ENCODE data around the gene SLX4IP.

The SLX4IP gene

DNA sequence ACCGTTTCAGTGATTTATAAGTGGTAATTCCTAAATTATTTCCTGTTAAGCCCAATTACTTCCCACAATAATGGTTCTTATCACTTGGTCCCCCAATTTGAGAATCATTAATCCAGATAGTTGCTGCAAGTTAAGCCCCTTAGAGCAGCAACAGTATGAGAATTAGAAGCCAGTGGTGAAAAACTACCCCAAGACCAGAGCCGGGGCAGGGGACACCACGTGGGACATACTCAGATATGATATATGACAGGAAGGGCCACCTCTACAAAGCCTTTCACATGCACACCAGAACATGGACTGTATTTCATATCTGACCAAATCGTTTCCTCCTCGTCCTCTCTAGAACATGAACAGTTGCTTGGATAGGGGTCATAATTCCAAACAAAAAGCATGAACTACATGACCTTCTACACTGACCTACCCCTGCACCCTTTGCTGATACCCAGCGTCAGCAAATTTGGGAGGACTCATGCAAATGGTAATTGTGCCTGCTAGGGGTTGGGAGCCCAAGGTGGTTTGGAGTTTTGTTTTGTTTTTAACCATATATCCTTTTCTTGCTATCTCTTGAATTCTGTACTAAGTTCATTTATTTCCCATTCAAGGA is 234.8 kb downstream of the SLX4IP start:
- TF ChIP-seq, protein P1, sequence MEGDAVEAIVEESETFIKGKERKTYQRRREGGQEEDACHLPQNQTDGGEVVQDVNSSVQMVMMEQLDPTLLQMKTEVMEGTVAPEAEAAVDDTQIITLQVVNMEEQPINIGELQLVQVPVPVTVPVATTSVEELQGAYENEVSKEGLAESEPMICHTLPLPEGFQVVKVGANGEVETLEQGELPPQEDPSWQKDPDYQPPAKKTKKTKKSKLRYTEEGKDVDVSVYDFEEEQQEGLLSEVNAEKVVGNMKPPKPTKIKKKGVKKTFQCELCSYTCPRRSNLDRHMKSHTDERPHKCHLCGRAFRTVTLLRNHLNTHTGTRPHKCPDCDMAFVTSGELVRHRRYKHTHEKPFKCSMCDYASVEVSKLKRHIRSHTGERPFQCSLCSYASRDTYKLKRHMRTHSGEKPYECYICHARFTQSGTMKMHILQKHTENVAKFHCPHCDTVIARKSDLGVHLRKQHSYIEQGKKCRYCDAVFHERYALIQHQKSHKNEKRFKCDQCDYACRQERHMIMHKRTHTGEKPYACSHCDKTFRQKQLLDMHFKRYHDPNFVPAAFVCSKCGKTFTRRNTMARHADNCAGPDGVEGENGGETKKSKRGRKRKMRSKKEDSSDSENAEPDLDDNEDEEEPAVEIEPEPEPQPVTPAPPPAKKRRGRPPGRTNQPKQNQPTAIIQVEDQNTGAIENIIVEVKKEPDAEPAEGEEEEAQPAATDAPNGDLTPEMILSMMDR (conservative IDR thresholded peaks at IDR 0.05; ENCODE audit: low read depth), result no peak
- ChIA-PET POLR2A (ENCODE audit: low non-redundant PET) (no interaction called here), CTCF (interaction anchor here (0.6 to 0.7 kb wide), 3 partner anchors 534 to 1050 kb away, joined by 3 to 6 read pairs (median 3); no protein-coding TSS in a partner anchor)
- DNase-seq (ENCODE audit: low spot score), result no peak
- H3K27ac ChIP-seq, result no peak overlapping the region

DNA sequence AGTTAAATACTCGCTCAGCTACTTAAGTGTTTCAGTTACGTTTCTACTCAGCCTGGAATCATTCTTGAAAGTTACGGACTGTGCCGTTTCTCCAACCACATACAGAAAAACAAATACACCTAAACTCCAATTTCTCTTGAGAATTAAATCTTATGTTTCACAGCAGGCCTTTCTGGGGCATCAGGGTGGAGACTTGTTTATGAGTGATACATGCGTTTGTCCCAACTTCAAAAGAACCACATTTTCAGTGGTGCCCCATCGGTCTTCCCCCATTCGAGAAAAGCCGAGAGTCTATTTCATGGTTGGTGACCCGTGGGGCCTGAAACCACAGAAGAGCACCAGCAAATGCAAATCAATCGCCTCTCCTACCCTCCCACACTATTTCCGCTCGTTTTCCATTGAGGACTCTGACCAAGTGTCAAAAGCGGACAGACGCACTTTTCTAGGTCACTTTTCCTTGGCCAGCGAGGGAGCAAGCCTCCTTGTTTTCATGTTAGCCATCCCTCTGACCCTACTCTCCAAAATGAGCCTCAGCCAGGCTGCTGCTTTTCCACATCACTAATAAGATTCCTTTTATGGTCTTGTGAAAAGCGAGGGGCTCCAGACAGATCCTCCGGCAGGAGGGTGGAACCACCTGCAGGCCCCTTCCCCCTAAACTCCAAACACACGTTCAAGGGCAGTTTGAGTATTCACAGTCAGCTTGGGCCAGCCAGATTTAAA is 235.6 kb downstream of the SLX4IP start:
- ChIA-PET CTCF (interaction anchor here (0.5 to 1.7 kb wide), 14 partner anchors 118 to 682 kb away, joined by 3 to 6 read pairs (median 3); no protein-coding TSS in a partner anchor), POLR2A (ENCODE audit: low non-redundant PET) (interaction anchor here (1.0 kb wide), 1 partner anchor 369 kb away, joined by 3 read pairs; no protein-coding TSS in a partner anchor)
- H3K27ac ChIP-seq, result peak overlapping the region; percentile 99
- TF ChIP-seq, protein P1 (conservative IDR thresholded peaks at IDR 0.05; ENCODE audit: low read depth), result no peak
- DNase-seq (ENCODE audit: low spot score), result no peak

DNA sequence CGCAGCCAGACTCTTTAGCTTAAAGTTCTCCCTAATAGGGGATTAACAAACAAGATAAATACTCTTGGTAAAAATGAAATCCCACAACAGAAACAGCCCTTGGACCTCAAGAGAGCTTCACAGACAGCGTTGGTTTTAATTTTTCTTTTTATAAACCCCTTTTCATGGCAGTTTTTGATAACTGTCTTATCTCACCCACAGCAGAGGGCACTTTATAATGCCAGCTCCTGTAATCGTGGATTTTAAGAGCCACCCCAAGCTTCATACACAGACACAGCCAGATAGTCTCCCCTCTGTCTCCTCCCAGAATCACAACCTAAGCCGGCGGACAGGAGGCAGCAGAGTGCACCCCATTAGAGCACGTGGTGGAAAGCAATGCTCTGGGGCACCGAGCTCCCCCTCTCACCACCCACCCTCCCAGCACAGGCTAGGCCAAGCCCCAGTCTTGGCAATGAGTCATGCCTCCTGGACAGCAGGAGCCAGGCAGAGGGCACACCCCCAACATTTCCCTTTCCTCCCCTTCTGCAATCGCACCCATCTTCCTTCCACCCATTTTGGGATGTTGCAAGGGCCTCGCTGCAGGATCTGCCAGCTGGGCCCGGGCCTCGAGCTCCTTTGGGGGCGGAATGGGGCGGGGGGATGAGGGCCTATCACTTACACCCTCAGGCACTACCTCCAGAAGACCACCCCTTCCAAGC is 236.3 kb downstream of the SLX4IP start:
- peak; percentile 96 for DNase-seq (ENCODE audit: low spot score)
- H3K27ac ChIP-seq, result peak overlapping the region; percentile 99
- TF ChIP-seq, protein P1 (conservative IDR thresholded peaks at IDR 0.05; ENCODE audit: low read depth), result peak; percentile 85
- CTCF ChIA-PET, result interaction anchor here (0.5 to 1.7 kb wide), 18 partner anchors 15 to 681 kb away, joined by 3 to 6 read pairs (median 4); partner anchors contain the start of gene MKKS
- POLR2A ChIA-PET (ENCODE audit: low non-redundant PET), result interaction anchor here (0.6 to 1.0 kb wide), 4 partner anchors 113 to 369 kb away, joined by 3 to 6 read pairs (median 4); no protein-coding TSS in a partner anchor

DNA sequence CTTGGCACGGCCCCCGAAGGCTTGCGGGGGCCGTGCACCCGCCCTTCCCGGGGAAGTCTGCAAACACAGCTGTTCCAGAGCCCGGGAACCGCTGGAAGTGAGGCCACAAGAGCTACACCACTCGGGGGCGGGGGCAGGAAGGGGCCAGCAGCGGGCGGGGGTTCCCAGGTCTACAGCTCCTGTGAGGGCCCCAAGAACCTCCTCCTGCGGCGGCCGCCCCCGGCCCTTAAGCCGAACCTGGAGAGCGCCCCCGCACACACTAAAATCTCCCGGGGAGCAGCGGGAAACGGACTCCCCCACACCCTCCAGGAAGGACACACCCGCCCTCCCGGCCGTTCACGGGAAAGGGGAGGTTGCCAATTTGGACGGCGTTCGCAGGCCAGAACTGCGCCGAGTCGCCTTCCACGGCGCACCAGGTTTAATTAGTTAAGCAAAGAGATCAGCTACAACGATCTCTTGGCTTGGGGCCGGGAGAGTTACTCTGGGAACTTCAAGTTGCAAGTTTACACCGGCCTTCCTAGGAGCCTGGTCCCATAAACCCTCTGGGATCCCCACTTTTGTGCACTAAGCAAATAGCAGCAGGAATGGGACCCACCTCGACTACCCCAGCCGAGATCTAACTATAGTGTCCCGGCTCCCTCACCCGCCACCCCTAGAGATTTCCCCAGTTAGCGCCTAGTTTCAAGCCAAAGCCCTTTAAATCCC is 237.0 kb downstream of the SLX4IP start:
- peak; percentile 63 for DNase-seq (ENCODE audit: low spot score)
- H3K27ac ChIP-seq, result peak overlapping the region; percentile 99
- POLR2A ChIA-PET (ENCODE audit: low non-redundant PET), result interaction anchor here (0.6 to 1.0 kb wide), 2 partner anchors 114 to 368 kb away, joined by 3 read pairs; no protein-coding TSS in a partner anchor
- CTCF ChIA-PET, result interaction anchor here (0.6 to 1.7 kb wide), 11 partner anchors 15 to 680 kb away, joined by 3 to 6 read pairs (median 4); partner anchors contain the start of gene MKKS
- TF ChIP-seq, protein P1 (conservative IDR thresholded peaks at IDR 0.05; ENCODE audit: low read depth), result no peak

DNA sequence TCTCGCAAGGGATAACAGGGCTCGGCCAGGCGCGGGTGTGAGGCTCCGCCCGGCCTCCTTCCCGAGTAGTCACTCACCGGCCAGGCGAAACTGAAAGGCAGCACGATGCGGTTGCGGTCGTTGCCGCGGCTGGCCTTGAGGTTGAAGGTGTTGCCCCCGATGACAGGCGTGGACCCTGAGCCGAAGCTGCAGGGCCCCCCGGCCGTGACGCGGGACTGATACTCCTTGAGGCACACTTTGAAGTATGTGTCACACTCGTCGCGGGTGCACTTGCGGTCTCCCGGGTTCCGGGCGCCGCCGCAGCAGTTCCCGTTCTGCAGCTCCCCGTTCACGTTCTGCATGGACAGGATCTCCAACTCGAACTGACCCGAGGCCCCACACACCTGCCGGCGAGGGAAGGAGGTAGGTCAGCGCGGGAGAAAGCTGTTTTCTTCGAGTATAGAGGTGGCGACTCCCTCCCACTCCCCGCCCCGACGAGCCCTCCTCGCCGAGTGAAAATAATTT is 237.6 kb downstream of the SLX4IP start:
- TF ChIP-seq, protein P1 (conservative IDR thresholded peaks at IDR 0.05; ENCODE audit: low read depth), result no peak
- peak overlapping the region; percentile 99 for H3K27ac ChIP-seq
- POLR2A ChIA-PET (ENCODE audit: low non-redundant PET), result interaction anchor here (2.0 kb wide), 1 partner anchor 329 kb away, joined by 9 read pairs; no protein-coding TSS in a partner anchor
- CTCF ChIA-PET, result interaction anchor here (0.6 kb wide), 2 partner anchors 10 to 236 kb away, joined by 3 read pairs; no protein-coding TSS in a partner anchor
- DNase-seq (ENCODE audit: low spot score), result peak; percentile 38
